ENCODE results near the gene SLC25A48.

The SLC25A48 gene

GRCh38 chr5:135864503-135865435 lies 30.3 kb downstream of the SLC25A48 start:
- no peak overlapping the region for H3K4me3 ChIP-seq (ENCODE audit: control insufficient read depth in 1 of 7, extremely low read depth in 1 of 7, insufficient read depth in 4 of 7, low read depth in 2 of 7, low read length in 6 of 7)
- WGBS (ENCODE audit: insufficient coverage): 78% methylated on average over 3 of the region's 3 CpGs
- H3K36me3 ChIP-seq (ENCODE audit: control insufficient read depth in 4 of 4, insufficient read depth in 4 of 4, low read length in 3 of 4): no peaks in the 10 kb centered on the region
- POLR2A ChIA-PET: no interaction called here
- no peak overlapping the region for H3K27ac ChIP-seq (ENCODE audit: insufficient read depth in 1 of 2, low read depth in 1 of 2, low read length in 2 of 2, poor library complexity in 1 of 2, severe bottlenecking in 2 of 2)
- no peaks in the 10 kb centered on the region for H3K4me1 ChIP-seq (ENCODE audit: control extremely low read depth in 1 of 4, control insufficient read depth in 4 of 4, insufficient read depth in 4 of 4, low read length in 3 of 4)
- DNase-seq: no peak
- peaks cover 0 to 15% (median 4%) of the 10 kb centered on the region in 5 experiments for H3K27me3 ChIP-seq (replicated peaks in 2 of 5; ENCODE audit: control insufficient read depth in 4 of 5, insufficient read depth in 5 of 5, low read length in 4 of 5)
- no peaks in the 10 kb centered on the region for H3K9me3 ChIP-seq (ENCODE audit: control extremely low read depth in 1 of 5, control insufficient read depth in 4 of 5, insufficient read depth in 2 of 5, low read depth in 1 of 5, low read length in 4 of 5)
- CTCF ChIA-PET: interaction anchor here (1.4 kb wide), 1 partner anchor 23 kb away, joined by 3 read pairs; no protein-coding TSS in a partner anchor

- no peak overlapping the region for H3K4me3 ChIP-seq (ENCODE audit: control insufficient read depth in 1 of 7, extremely low read depth in 1 of 7, insufficient read depth in 4 of 7, low read depth in 2 of 7, low read length in 6 of 7)
- ChIA-PET POLR2A (no interaction called here), CTCF (no interaction called here)
- no peak overlapping the region for H3K27ac ChIP-seq (ENCODE audit: insufficient read depth in 1 of 2, low read depth in 1 of 2, low read length in 2 of 2, poor library complexity in 1 of 2, severe bottlenecking in 2 of 2)
- 100% methylated on average over 1 of the region's 2 CpGs for WGBS (ENCODE audit: insufficient coverage)
- no peaks in the 10 kb centered on the region for H3K4me1 ChIP-seq (ENCODE audit: control extremely low read depth in 1 of 4, control insufficient read depth in 4 of 4, insufficient read depth in 4 of 4, low read length in 3 of 4)
- H3K36me3 ChIP-seq (ENCODE audit: control insufficient read depth in 4 of 4, insufficient read depth in 4 of 4, low read length in 3 of 4): no peaks in the 10 kb centered on the region
- DNase-seq: no peak
- no peaks in the 10 kb centered on the region for H3K9me3 ChIP-seq (ENCODE audit: control extremely low read depth in 1 of 5, control insufficient read depth in 4 of 5, insufficient read depth in 2 of 5, low read depth in 1 of 5, low read length in 4 of 5)
- peaks cover 0 to 15% (median 4%) of the 10 kb centered on the region in 5 experiments for H3K27me3 ChIP-seq (replicated peaks in 2 of 5; ENCODE audit: control insufficient read depth in 4 of 5, insufficient read depth in 5 of 5, low read length in 4 of 5)
Observed at GRCh38 chr5:135866016-135866415, 31.6 kb downstream of the SLC25A48 start.

GRCh38 chr5:135867599-135867998 lies 33.1 kb downstream of the SLC25A48 start:
- ChIA-PET POLR2A (no interaction called here), CTCF (no interaction called here)
- no peaks in the 10 kb centered on the region for H3K36me3 ChIP-seq (ENCODE audit: control insufficient read depth in 4 of 4, insufficient read depth in 4 of 4, low read length in 3 of 4)

GRCh38 chr5:135868681-135869080 lies 34.2 kb downstream of the SLC25A48 start:
- peaks cover 0 to 13% (median 4%) of the 10 kb centered on the region in 5 experiments for H3K27me3 ChIP-seq (replicated peaks in 2 of 5; ENCODE audit: control insufficient read depth in 4 of 5, insufficient read depth in 5 of 5, low read length in 4 of 5)
- DNase-seq: no peak
- H3K4me3 ChIP-seq (ENCODE audit: control insufficient read depth in 1 of 7, extremely low read depth in 1 of 7, insufficient read depth in 4 of 7, low read depth in 2 of 7, low read length in 6 of 7): no peak overlapping the region
- ChIA-PET POLR2A (no interaction called here), CTCF (no interaction called here)
- H3K36me3 ChIP-seq (ENCODE audit: control insufficient read depth in 4 of 4, insufficient read depth in 4 of 4, low read length in 3 of 4): no peaks in the 10 kb centered on the region
- WGBS (ENCODE audit: insufficient coverage): 100% methylated on average over 1 of the region's 2 CpGs
- no peak overlapping the region for H3K27ac ChIP-seq (ENCODE audit: insufficient read depth in 1 of 2, low read depth in 1 of 2, low read length in 2 of 2, poor library complexity in 1 of 2, severe bottlenecking in 2 of 2)
- no peaks in the 10 kb centered on the region for H3K9me3 ChIP-seq (ENCODE audit: control extremely low read depth in 1 of 5, control insufficient read depth in 4 of 5, insufficient read depth in 2 of 5, low read depth in 1 of 5, low read length in 4 of 5)
- H3K4me1 ChIP-seq (ENCODE audit: control extremely low read depth in 1 of 4, control insufficient read depth in 4 of 4, insufficient read depth in 4 of 4, low read length in 3 of 4): no peaks in the 10 kb centered on the region

More at GRCh38 chr5:135867599-135867998, 33.1 kb downstream of the SLC25A48 start:
- no peak overlapping the region for H3K27ac ChIP-seq (ENCODE audit: insufficient read depth in 1 of 2, low read depth in 1 of 2, low read length in 2 of 2, poor library complexity in 1 of 2, severe bottlenecking in 2 of 2)
- no peak for DNase-seq
- H3K4me1 ChIP-seq (ENCODE audit: control extremely low read depth in 1 of 4, control insufficient read depth in 4 of 4, insufficient read depth in 4 of 4, low read length in 3 of 4): no peaks in the 10 kb centered on the region
- peaks cover 0 to 11% (median 4%) of the 10 kb centered on the region in 5 experiments for H3K27me3 ChIP-seq (replicated peaks in 2 of 5; ENCODE audit: control insufficient read depth in 4 of 5, insufficient read depth in 5 of 5, low read length in 4 of 5)
- no peak overlapping the region for H3K4me3 ChIP-seq (ENCODE audit: control insufficient read depth in 1 of 7, extremely low read depth in 1 of 7, insufficient read depth in 4 of 7, low read depth in 2 of 7, low read length in 6 of 7)
- H3K9me3 ChIP-seq (ENCODE audit: control extremely low read depth in 1 of 5, control insufficient read depth in 4 of 5, insufficient read depth in 2 of 5, low read depth in 1 of 5, low read length in 4 of 5): no peaks in the 10 kb centered on the region

GRCh38 chr5:135869276-135869675 lies 34.8 kb downstream of the SLC25A48 start:
- DNase-seq: no peak
- Histone ChIP-seq H3K36me3 (ENCODE audit: control insufficient read depth in 4 of 4, insufficient read depth in 4 of 4, low read length in 3 of 4) (no peaks in the 10 kb centered on the region), H3K4me1 (ENCODE audit: control extremely low read depth in 1 of 4, control insufficient read depth in 4 of 4, insufficient read depth in 4 of 4, low read length in 3 of 4) (no peaks in the 10 kb centered on the region), H3K4me3 (ENCODE audit: control insufficient read depth in 1 of 7, extremely low read depth in 1 of 7, insufficient read depth in 4 of 7, low read depth in 2 of 7, low read length in 6 of 7) (no peak overlapping the region), H3K27ac (ENCODE audit: insufficient read depth in 1 of 2, low read depth in 1 of 2, low read length in 2 of 2, poor library complexity in 1 of 2, severe bottlenecking in 2 of 2) (no peak overlapping the region), H3K9me3 (ENCODE audit: control extremely low read depth in 1 of 5, control insufficient read depth in 4 of 5, insufficient read depth in 2 of 5, low read depth in 1 of 5, low read length in 4 of 5) (no peaks in the 10 kb centered on the region), H3K27me3 (replicated peaks in 2 of 5; ENCODE audit: control insufficient read depth in 4 of 5, insufficient read depth in 5 of 5, low read length in 4 of 5) (peaks cover 0 to 17% (median 4%) of the 10 kb centered on the region in 5 experiments)
- ChIA-PET POLR2A (no interaction called here), CTCF (no interaction called here)
- 75% methylated on average over 2 of the region's 2 CpGs for WGBS (ENCODE audit: insufficient coverage)

GRCh38 chr5:135869935-135870334 lies 35.5 kb downstream of the SLC25A48 start:
- Histone ChIP-seq H3K9me3 (ENCODE audit: control extremely low read depth in 1 of 5, control insufficient read depth in 4 of 5, insufficient read depth in 2 of 5, low read depth in 1 of 5, low read length in 4 of 5) (no peaks in the 10 kb centered on the region), H3K36me3 (ENCODE audit: control insufficient read depth in 4 of 4, insufficient read depth in 4 of 4, low read length in 3 of 4) (no peaks in the 10 kb centered on the region), H3K4me3 (ENCODE audit: control insufficient read depth in 1 of 7, extremely low read depth in 1 of 7, insufficient read depth in 4 of 7, low read depth in 2 of 7, low read length in 6 of 7) (no peak overlapping the region), H3K27ac (ENCODE audit: insufficient read depth in 1 of 2, low read depth in 1 of 2, low read length in 2 of 2, poor library complexity in 1 of 2, severe bottlenecking in 2 of 2) (no peak overlapping the region), H3K4me1 (ENCODE audit: control extremely low read depth in 1 of 4, control insufficient read depth in 4 of 4, insufficient read depth in 4 of 4, low read length in 3 of 4) (no peaks in the 10 kb centered on the region), H3K27me3 (replicated peaks in 2 of 5; ENCODE audit: control insufficient read depth in 4 of 5, insufficient read depth in 5 of 5, low read length in 4 of 5) (peaks cover 0 to 18% (median 6%) of the 10 kb centered on the region in 5 experiments)
- DNase-seq: no peak
- 90% methylated on average over 2 of the region's 3 CpGs for WGBS (ENCODE audit: insufficient coverage)
- POLR2A ChIA-PET: no interaction called here
- CTCF ChIA-PET: interaction anchor here (1.1 kb wide), 1 partner anchor 31 kb away, joined by 4 read pairs; no protein-coding TSS in a partner anchor

GRCh38 chr5:135871268-135871915 lies 36.9 kb downstream of the SLC25A48 start:
- no peak overlapping the region for H3K27ac ChIP-seq (ENCODE audit: insufficient read depth in 1 of 2, low read depth in 1 of 2, low read length in 2 of 2, poor library complexity in 1 of 2, severe bottlenecking in 2 of 2)
- DNase-seq: no peak
- no peaks in the 10 kb centered on the region for H3K9me3 ChIP-seq (ENCODE audit: control extremely low read depth in 1 of 5, control insufficient read depth in 4 of 5, insufficient read depth in 2 of 5, low read depth in 1 of 5, low read length in 4 of 5)
- 99% methylated on average over 7 of the region's 11 CpGs for WGBS (ENCODE audit: insufficient coverage)
- H3K4me1 ChIP-seq (ENCODE audit: control extremely low read depth in 1 of 4, control insufficient read depth in 4 of 4, insufficient read depth in 4 of 4, low read length in 3 of 4): no peaks in the 10 kb centered on the region
- ChIA-PET CTCF (no interaction called here), POLR2A (no interaction called here)
- H3K27me3 ChIP-seq (replicated peaks in 2 of 5; ENCODE audit: control insufficient read depth in 4 of 5, insufficient read depth in 5 of 5, low read length in 4 of 5): peaks cover 0 to 18% (median 5%) of the 10 kb centered on the region in 5 experiments
- H3K4me3 ChIP-seq (ENCODE audit: control insufficient read depth in 1 of 7, extremely low read depth in 1 of 7, insufficient read depth in 4 of 7, low read depth in 2 of 7, low read length in 6 of 7): no peak overlapping the region
- no peaks in the 10 kb centered on the region for H3K36me3 ChIP-seq (ENCODE audit: control insufficient read depth in 4 of 4, insufficient read depth in 4 of 4, low read length in 3 of 4)

Data from common myeloid progenitor, CD34-positive (primary cell).